Stimulated activated CD4-positive, alpha-beta T cell treated with anti-CD3 and anti-CD28 coated beads, TNF-alpha, amount 100 ng/mL, for 24 hours (primary cell): Measurements from ENCODE around the gene HOXB6.

Experiments used
- DNase-seq, 3 experiments: peaks; one replicate each; pipeline ENCODE4 v3.0.0-alpha.2; 2020; ENCODE audit warnings: low read depth in 3 of 3

The HOXB6 gene

DNA sequence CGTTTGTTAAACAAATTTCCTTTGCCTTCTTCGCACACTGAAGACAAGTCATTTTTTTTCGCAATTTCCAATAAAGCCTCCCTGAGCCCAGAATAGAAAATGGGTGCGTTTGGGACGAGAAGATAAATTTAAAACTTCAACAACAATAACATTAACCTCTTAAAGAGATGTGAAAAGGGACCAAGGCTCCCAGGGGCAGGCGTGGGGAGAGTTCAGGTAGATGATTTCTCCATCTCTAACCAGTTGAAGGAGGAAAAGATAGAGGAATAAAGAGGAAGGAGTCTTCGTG lies 25.4 kb downstream of the HOXB6 start:
- no peak for DNase-seq

DNA sequence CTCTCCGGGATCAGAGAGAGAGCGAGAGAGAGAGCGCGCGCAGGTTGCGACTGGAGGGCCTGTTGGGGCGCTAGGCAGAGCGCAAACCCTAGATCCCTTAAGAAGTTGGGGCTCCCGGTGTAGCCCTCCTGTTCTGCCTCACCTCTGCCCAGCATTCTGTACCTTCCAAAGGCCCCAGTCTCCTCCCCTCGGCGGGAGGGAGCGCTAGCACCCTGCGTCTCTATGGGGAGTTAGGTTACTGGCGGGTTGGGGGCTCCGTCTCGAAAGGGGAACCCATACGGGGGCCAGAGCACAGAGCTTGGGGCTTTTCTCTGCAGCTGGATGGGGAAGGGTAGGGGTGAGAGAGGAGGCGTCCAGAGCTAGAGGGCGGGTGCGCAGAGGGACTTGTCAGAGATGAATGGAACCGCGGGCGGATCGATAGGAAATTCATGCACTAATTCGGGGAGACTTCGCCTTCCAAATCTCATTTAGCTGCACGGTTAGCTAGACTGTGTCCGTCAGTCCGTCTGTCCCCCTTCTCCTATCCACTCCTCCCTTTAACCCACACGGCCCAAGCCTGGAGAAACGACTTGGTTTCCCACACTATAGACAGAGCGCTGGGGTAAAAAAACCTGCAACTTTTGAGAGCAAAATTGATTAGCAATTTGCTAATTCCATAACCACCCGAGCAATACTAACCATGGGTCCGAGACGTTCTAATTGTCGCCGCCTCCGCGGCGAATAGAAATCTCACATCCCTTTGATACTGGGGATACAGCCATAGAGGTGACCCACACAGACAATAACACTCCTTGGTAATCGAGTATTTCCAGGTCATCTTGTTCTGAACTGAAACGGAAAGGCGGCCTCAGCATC lies 25.9 kb downstream of the HOXB6 start:
- DNase-seq = no peak

DNA sequence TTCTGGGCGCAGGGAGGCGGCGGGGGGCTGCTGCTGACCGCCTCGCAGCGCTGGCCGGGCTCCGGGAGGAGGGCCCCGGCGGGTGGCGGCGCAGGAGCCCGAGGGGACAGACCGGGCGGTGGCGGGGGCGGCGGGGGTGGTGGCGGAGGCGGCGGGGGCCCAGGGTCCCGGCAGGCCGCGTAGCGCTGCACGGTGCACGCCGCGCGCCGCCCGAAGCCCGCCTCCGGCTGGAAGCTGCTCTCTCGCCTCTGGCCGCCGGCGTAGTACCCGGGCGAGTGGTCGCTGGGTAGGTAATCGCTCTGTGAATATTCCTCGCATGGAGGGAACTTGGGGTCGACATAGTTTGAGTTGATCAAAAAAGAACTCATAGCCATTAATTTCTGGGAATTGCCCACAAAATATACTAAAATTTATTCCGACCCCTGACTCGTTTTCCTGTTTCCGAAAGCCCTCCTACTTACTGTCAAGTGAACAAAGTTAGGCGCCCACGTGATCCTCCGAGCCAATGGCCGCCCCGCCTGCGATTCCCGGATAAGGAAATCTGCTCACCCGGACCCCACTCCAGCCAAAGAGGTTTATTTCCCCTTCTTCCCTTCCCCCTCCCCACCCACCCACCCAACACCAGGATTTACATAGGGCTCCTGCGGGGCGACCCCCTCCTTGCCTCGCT lies 26.7 kb downstream of the HOXB6 start, which contains the start of gene HOXB4:
Gene HOXB4, minus strand, starts transcription at position 405 of the 670 bp plus-strand sequence. Its CDS starts 31 bp downstream, at position 374.
- peak; percentile 46 to 74 (median 52) for DNase-seq

DNA sequence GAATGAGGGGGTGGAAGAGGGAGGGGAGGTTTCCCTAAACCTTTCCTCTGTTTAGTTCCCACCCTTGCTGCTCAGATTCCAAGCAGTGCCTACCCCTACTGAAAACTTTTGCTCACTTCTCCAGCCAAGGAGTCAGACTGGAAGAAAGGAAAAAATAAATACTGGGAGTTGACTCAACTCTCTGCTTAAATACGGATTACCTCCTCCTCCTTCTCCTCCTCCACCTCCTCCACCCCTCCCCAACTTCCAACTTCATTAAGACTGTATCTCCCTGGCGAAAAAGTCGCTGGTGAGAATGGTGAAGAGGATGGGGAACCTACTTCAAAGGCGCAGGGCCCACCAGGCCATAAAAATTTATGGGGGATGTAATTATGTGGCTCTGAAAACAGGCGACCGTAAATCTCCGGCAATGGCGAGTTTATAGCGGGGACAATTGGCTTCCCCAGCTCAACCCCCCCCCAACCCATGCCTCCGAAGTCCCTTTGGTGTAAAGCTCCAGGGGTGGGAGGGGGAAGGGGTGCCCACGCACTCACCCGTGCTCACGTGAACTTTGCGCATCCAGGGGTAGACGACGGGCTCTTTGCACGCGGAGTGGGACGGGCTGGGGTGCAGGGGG lies 27.3 kb downstream of the HOXB6 start:
- DNase-seq = no peak

DNA sequence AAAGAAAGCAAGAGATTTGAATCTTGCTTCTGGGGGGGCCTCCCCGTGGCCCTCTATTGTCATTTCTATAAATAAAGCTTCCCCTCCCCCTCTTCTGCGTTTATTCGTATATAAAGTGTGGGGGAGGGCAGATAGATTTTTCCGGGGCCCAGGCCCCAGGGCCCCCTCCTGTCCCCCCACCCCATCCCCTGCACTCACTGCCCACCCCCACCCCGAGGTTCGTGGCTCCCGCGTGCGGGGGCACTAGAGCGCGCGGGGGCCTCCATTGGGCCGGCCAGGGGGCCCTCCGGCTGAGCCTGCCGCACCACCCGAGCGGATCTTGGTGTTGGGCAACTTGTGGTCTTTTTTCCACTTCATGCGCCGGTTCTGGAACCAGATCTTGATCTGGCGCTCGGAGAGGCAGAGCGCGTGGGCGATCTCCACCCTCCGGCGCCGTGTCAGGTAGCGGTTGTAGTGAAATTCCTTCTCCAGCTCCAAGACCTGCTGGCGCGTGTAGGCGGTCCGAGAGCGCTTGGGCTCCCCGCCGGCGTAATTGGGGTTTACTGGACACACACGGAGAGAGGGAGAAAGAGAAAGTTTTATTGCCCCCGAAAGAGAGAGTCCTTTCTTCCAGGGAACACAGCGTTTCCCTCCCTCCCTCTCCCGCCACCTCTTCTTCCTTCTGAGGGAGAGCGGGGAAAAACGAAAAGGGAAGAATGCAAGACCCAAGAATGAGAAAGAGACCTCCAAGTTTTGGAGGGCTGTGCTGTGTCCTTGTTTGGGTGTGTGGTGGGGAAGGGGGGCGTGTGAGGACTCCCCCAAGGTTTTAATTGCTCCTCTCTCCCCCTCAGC lies 28.1 kb downstream of the HOXB6 start:
- DNase-seq = no peak

DNA sequence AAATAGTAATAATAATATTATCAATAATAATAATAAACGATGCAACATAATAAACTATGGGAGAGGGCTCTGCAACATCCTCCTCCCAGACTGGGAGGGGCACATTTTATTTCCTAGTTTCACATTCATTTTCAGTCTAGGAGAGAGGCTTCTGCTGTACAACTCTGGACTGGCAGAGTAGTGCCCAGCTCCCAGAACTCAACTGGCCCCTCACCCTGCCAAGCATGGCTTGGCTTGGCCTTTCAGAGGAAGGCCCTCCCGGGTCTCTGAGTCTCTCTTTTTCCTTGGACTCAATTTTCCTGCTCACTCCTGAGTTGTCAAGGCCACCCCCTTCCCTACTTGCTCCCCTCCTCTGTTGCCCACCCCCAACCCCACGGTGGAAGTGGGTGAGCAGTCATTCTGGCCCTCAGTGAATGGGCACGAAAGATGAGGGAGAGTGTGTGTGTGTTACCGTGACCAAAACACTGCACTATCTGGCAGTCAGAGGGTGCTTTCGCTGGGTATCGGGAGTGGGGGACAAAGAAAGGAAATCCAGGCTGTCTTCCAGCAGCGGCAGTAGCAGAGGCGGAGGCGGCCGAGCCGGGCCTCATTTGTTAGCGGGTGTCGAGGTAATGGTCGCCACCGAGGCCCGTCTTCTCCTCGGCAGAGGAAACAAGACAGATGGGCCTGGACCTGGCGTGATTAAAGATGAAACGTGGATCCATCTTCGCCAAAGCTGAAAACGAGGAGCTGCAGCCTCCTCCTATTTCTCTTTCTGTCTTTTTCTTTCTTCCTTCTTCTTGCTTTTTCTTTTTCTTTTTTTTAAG lies 28.9 kb downstream of the HOXB6 start:
- DNase-seq = no peak

DNA sequence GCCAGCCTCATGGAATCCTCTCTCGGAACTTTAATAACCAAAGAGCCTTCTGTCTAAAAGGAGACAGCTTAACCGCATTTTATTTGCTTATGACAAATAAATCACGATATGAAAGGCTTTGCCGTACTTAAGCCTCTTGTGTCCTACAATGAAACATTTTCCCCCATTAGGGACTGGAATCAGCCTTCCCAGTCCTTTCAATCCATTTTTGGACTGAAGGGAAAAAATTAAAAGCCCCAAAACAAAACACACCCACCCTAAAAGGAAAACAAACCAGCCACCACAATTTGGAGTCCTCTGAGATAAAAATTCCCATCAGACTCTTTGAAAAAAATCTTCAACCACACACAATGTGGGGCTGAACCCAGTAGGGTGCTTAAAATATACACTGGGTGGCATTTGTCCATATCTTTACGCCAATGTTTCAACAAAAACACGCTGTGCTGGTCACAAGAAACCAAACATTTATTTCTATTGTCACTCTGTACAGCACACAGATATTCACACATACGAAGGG lies 29.7 kb downstream of the HOXB6 start:
- DNase-seq = no peak

DNA sequence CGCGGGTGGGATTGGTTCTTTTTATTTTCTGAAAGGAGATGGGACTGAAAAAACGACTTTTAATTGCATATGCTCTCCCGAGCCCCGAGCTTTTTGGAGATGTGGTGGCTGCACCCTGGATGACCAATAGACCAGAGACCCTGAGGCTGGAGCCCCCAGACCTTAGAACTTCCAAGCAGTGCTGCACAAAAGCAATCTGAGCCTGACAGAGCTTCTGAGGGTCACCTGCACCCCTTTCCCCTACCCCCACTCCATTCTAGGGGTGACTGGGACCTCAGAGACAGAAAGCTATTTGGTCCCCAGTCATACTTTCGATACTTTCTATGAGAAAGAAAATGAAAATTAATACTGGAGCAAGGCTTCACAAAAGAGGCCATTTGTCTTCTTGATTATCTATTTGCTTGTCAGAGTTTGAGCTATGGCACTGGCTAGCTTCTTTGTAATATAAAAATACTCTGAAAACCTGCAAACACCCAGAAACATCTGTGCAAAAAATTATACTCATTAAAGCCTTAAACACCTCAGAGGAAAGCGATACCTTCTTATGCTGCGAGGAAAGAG lies 30.2 kb downstream of the HOXB6 start:
- DNase-seq = no peak

DNA sequence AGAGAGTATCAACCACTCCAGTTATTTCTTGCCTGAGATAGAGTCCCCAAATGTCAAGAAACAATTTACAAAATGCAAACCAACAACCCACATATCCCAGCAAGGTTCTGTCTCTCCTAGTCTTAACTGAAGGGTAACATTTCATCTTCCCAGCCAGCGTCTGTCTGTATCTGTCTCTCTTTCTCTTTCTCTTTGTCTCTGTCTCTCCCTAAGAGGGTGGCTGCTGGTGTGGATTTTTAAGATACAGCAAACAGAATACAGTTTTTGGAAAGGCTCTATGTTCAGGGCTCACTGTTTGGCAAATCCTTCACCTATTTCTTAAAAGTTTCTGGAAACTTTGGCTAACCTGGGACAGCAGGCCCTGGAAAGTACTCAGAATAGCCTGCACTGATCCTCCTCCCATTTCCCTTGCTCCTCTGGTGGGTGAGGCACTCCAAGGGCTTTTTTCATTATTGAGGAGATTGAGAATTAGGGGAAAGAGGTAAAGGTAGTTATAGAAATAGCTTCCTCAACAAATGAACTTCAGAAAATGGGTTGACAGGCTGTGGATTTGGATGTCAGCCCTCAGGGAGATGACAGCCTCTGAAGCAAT lies 32.9 kb downstream of the HOXB6 start:
- no peak for DNase-seq

DNA sequence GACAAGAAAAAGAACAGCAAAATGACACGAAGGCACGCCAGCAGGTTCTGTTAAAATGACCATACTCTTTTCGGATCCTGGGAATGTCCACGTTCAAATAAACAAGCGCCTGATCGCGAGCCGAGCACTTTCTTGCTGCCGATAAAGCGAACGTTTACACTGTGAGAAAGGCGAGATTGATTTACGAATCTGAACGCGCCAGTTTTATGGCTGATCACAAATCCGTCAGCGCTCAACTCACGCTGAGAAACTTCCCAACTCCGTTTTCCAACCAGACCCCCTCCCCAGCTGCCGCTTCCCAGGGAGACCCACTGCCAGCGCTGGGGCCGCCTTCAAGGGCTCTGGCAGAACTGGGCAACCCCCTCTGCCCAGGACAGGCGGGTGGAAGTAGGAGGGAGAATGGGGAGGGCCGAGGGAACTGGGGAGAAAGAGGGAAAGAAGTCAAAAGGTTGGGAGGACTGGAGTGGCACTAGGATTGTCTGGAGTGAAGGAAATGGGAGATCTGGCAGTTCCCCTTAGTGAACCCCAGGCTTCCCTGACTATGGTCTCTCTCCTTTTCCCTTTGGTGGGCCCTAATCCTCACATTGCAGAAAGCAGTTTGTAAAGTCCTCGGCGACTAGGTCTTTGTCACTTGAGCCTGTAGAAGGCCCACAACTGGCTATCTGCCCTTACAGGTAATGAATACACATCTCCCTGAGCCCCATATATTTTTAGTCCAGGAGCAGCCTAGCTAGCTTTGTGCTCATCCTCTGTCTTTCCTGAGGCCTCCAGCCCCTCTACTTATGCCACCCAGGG lies 33.6 kb downstream of the HOXB6 start:
- no peak for DNase-seq

DNA sequence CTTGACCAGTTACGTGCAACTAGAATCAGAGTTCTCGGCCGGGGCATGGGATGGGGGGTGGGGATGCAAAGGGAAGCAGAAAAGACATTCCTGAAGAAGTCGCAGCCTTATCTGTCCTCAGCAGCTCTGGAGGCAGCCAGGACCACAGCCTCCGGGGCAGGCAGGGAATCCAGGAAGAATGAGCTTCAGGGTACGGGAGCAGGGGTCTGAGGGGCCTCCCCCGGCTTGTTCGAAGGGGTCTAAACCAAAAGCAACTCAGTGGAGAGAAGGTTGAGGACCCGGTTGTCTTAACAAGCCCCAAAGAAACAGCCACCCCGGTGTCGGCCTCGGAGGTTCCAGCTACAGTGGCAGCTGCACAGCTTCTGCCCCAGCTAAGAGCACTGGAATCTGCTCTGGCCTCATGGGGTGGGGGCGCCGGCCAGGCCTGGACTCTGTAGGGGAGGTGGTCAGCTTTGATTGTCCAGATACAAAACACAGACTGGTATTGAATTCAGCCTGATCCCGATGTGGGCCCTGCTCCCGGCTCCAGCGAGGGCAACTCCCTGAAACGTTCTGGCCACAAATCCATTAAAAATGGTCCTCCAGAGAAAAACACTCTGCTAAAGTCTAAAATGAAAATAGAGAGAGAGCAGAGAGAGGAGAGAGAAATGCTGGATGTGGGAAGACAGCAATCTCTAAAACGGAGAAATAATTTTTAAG lies 34.3 kb downstream of the HOXB6 start:
- no peak for DNase-seq

DNA sequence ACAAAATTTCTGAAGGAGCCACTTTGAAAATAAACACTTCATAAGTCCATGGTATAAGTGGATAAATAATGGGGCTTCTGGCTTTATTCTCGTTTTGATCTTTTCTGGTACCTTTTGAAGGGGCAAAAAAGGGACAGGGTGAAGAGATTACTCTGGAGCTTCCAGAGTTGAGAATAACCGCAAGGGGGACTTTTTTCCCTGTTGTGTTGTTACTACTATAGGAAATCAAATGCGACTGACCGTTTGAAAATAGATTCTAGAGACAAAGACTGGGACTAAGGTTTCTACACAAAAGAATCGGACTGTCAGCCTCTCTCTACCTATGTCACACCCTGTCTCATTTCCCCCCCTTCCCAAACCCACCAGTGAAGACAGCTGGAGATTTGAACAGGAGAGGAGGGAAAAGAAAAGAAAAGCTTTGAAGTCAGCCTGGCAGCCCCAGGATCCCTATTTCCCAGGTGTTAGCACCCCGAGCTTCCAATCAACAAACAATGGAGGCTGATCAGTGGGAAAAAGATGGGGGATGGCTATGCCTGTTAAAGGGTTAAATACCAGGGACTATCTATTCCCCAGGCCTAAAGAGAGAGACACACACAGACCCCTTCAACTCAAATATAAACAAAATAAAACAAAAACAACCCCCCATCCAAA lies 35.0 kb downstream of the HOXB6 start:
- no peak for DNase-seq

DNA sequence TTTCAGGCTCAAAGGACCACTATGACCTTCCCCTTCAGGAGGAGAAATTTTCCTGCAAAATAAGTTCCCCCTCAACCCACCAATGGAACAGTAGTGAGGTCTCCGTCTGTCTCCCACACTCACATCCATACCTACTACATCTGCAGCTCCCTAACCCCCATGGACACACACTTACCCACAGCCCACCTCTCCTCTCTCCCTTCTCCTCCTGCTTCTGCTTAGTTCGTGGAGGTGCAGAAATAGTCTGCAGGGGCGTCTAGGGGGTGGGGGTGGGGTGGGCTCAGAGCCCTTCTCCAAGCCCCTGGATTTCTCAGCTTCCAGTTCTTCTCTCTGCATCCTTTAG lies 35.6 kb downstream of the HOXB6 start:
- no peak for DNase-seq

DNA sequence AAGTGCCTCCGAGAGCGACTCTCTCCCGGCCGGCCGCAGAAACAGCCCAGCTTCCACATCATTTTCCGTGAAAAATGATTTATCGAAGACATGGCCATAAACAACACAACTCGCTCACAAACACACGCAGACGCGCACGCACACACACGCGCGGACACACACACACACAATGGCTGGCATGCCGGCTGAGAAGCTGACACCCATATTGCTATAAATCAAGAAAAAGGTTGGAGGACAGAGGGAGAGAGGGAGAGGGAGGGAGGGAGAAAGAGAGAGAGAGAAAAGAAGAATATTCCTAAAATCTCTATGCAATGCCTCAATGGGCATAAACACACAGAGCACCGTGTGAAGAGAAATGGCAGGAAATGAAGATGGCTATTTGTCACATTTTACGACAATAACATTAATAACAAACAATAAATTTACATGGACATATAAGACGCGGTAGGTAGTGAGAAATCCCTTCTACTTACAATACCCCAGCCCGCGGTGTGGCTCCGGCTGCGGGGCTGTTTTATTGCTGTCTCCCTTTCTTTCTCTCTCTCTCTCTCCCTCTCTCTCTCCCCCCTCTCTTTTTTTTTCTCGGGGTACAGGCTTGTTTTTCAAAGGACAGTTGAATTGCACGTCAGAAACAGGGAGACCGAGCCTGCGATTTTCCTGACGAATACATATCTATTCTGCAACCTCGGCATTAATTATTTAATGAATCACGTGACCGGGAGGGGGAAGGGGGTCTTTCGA lies 36.1 kb downstream of the HOXB6 start:
- DNase-seq = no peak

DNA sequence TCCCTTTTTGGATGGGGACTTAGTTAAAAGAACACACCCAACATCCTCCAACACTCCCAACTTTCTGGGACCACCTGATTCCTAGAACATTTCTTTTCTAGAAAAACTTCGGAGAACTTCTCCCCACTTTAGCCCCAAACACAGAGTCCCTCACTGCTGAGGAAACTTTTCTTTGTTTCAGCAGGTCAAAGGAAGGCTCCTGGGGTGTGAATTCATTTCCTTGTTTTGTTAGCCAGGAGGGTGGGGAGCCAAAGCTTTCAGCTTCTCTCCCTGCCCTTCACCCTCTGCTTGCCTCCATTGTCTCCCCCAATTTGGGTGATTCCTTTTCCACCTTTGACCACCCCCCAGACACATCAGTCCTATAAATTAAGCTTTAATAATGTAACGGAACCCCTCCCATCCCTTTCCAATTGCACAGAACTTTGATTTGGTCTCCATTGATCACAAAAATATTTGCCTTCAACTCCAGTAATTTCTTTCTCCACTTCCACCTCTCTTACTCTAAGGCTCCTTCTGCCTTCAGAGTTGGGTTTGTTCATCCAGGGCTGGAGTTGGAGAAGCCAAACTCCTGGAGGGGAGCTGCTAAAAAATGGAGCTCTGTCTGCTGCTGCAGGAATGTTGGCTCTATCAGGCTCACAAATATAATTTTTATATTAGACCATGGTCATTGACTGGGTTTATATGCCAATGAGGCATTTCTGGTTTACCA lies 37.0 kb downstream of the HOXB6 start:
- DNase-seq = no peak

DNA sequence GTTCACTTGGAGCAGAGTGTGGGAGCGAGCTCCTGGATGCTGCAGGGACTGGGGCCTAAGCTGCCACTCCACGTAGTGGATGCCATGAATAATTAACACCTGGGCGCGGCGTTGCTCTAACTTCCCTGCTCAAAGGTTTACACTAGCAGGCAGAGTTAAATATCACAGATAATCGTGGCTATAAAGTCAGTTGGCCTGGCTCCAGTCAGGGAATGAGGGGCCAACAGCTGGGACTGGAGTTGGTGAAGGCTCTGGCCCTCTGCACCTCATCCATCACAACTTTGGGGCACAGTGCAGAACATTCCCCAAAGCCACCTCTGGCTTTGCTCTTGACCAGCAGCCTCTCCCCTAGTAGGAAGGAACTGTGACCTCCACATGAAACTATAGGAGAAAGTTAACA lies 37.6 kb downstream of the HOXB6 start:
- no peak for DNase-seq

DNA sequence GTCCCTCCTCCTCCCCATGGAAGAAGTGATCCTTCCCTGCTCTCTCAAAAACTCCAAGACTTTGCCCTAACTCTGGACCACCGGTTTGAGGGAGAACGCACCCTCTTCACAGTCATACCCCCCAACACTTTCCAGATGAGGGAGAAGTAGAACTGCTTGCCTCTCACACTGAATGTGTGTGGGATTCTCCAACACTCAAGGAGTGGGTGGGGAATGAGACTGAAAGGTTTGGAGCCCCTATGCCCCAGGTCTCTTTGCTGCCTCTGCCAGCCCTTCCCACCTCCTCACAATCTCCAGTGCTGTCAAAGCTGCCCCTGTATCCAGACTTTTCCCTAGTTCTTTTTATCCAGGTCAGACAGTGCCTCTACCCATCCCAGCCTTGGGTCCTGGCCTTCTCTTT lies 38.1 kb downstream of the HOXB6 start:
- no peak for DNase-seq
